Thoracic aorta (tissue), 2 donors: Measurements from ENCODE around the gene KCNQ2. TPM values are rescaled to one million over a fixed set of nuclear protein-coding genes. Genes with fewer than 3 reads are reported as not detected.

Source experiments
- ATAC-seq: fragments of 150-250 bp; one replicate; pipeline ENCODE4 v1.8.0; 2017; ENCODE audit warnings: low read depth; ENCODE audit not compliant: insufficient number of reproducible peaks, low FRiP score
- DNase-seq: peaks from one replicate; pipeline ENCODE4 v3.0.0-alpha.2; 2020; ENCODE audit warnings: low spot score
- H3K27ac ChIP-seq, 2 donors: fragments of 200-600 bp; sonication (generic); 1 replicate in 1 of 2; 2 replicates in 1 of 2; pipeline ENCODE4 v1.5.1; 2016; ENCODE audit warnings: mild to moderate bottlenecking in 2 of 2, moderate library complexity in 2 of 2
- H3K27me3 ChIP-seq: fragments of 200-600 bp; sonication (generic); replicated peaks from 2 replicates; pipeline ENCODE4 v1.6.0; 2016; ENCODE audit warnings: mild to moderate bottlenecking; ENCODE audit not compliant: insufficient read depth
- H3K36me3 ChIP-seq: fragments of 200-600 bp; sonication (generic); one replicate; pipeline ENCODE4 v1.5.1; 2016
- H3K4me1 ChIP-seq, 2 donors: fragments of 200-600 bp; sonication (generic); 1 replicate in 1 of 2; 2 replicates in 1 of 2; pipeline versions ENCODE4 v1.5.1 to v1.6.0; 2016; ENCODE audit warnings: low read depth in 2 of 2, mild to moderate bottlenecking in 1 of 2; ENCODE audit not compliant: control insufficient read depth in 1 of 2
- H3K4me3 ChIP-seq: fragments of 200-600 bp; sonication (generic); 2 replicates; pipeline ENCODE4 v1.5.1; 2016; ENCODE audit warnings: mild to moderate bottlenecking
- H3K9me3 ChIP-seq: fragments of 200-600 bp; sonication (generic); 2 replicates; pipeline ENCODE4 v1.5.1; 2016
- CTCF ChIP-seq: fragments of 200-600 bp; sonication (generic); IDR thresholded peaks from one replicate; pipeline ENCODE4 v1.5.1; 2019; ENCODE audit warnings: antibody characterized with exemption
- total RNA-seq, 2 donors: library from RNA; depleted of rRNA; stranded (reverse); fragments of >200 nt; gene quantifications; one replicate each; pipeline versions ENCODE4 v1.1.0 to v1.2.3, GENCODE V29; 2016

KCNQ2 gene
- total RNA-seq, 2 donors from 2014 or later = not detected

- Histone ChIP-seq H3K4me3 (no peak overlapping the region), H3K36me3 (no peaks in the 10 kb centered on the region), H3K27ac (no peak overlapping the region), H3K4me1 (no peaks in the 10 kb centered on the region), H3K9me3 (no peaks in the 10 kb centered on the region), H3K27me3 (no peaks in the 10 kb centered on the region)
- no peak for TF ChIP-seq CTCF
- DNase-seq = no peak
- no peak for ATAC-seq
These were observed 32.0 kb downstream of the KCNQ2 start for GRCh38 chr20:63440366-63440955.

GRCh38 chr20:63439866-63440265, 32.6 kb downstream of the KCNQ2 start:
- Histone ChIP-seq H3K4me1 (no peaks in the 10 kb centered on the region), H3K27me3 (no peaks in the 10 kb centered on the region), H3K36me3 (no peaks in the 10 kb centered on the region), H3K9me3 (no peaks in the 10 kb centered on the region), H3K4me3 (no peak overlapping the region), H3K27ac (no peak overlapping the region)
- ATAC-seq = no peak
- no peak for DNase-seq
- TF ChIP-seq CTCF = no peak

- TF ChIP-seq CTCF = no peak
These were observed 34.3 kb downstream of the KCNQ2 start for GRCh38 chr20:63438121-63438520.

DNA sequence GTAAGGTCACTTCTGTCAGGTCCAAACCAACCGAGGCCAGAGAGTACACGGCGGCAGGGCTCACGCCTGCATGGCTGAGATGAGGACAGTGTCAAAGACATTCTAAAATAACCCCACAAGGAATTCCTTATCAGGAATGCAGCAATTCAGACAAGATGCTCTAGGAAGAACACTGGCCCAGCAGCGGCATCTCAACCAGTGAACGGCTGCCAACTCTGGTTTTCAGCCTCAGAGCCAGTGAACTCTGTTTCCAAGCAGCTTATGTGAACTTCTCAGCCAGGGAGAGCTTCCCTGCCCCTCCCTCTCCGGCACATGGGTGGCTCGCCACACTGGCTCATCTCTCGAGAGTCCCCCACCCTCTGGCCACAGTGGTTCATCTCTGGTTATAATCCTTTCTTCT, 36.9 kb downstream of the KCNQ2 start:
- Histone ChIP-seq H3K36me3 (no peaks in the 10 kb centered on the region), H3K9me3 (no peaks in the 10 kb centered on the region), H3K4me3 (no peak overlapping the region), H3K4me1 (no peaks in the 10 kb centered on the region), H3K27ac (no peak overlapping the region), H3K27me3 (no peaks in the 10 kb centered on the region)
- TF ChIP-seq CTCF = no peak
- ATAC-seq (no peak), DNase-seq (no peak)

More at GRCh38 chr20:63438121-63438520, 34.3 kb downstream of the KCNQ2 start:
- Histone ChIP-seq H3K9me3 (no peaks in the 10 kb centered on the region), H3K4me3 (no peak overlapping the region), H3K4me1 (no peaks in the 10 kb centered on the region), H3K36me3 (no peaks in the 10 kb centered on the region), H3K27ac (no peak overlapping the region), H3K27me3 (no peaks in the 10 kb centered on the region)
- ATAC-seq = no peak
- DNase-seq = no peak

GRCh38 chr20:63434599-63435378, 37.7 kb downstream of the KCNQ2 start:
- no peaks in the 10 kb centered on the region for H3K9me3 ChIP-seq
- H3K27ac ChIP-seq = no peak overlapping the region
- H3K4me3 ChIP-seq = no peak overlapping the region
- no peaks in the 10 kb centered on the region for H3K27me3 ChIP-seq
- no peak for ATAC-seq
- H3K36me3 ChIP-seq = no peaks in the 10 kb centered on the region
- H3K4me1 ChIP-seq = no peaks in the 10 kb centered on the region
- no peak for DNase-seq
- peak; percentile 59 for TF ChIP-seq CTCF
